ENCODE measurements around the gene GOLGA6C. TPM values are rescaled to one million over a fixed set of nuclear protein-coding genes. Genes with fewer than 3 reads are reported as not detected.

Gene GOLGA6C
- total RNA-seq, 1 donor from 2014 or later, result not detected

GRCh38 chr15:75230016-75230343 lies 28.2 kb upstream of the GOLGA6C start:
- Mint-ChIP-seq H3K36me3 (ENCODE audit: unreplicated experiment) (no peaks in the 10 kb centered on the region), H3K27ac (ENCODE audit: unreplicated experiment) (no peak overlapping the region), H3K9me3 (ENCODE audit: unreplicated experiment) (peaks cover 3% of the 10 kb centered on the region), H3K4me3 (ENCODE audit: unreplicated experiment) (no peak overlapping the region), H3K27me3 (ENCODE audit: unreplicated experiment) (peaks cover 15% of the 10 kb centered on the region), H3K4me1 (ENCODE audit: low read depth, unreplicated experiment) (no peaks in the 10 kb centered on the region)
- TF ChIP-seq CTCF (IDR thresholded peaks at IDR 0.05; ENCODE audit: partially characterized antibody, unreplicated experiment), result no peak
- DNase-seq, result peak; percentile 12

- H3K4me3 Mint-ChIP-seq (ENCODE audit: unreplicated experiment), result no peak overlapping the region
- no peaks in the 10 kb centered on the region for H3K4me1 Mint-ChIP-seq (ENCODE audit: low read depth, unreplicated experiment)
- DNase-seq, result peak; percentile 24
- H3K27me3 Mint-ChIP-seq (ENCODE audit: unreplicated experiment), result peaks cover 15% of the 10 kb centered on the region
- no peaks in the 10 kb centered on the region for H3K36me3 Mint-ChIP-seq (ENCODE audit: unreplicated experiment)
- peaks cover 3% of the 10 kb centered on the region for H3K9me3 Mint-ChIP-seq (ENCODE audit: unreplicated experiment)
- TF ChIP-seq CTCF (IDR thresholded peaks at IDR 0.05; ENCODE audit: partially characterized antibody, unreplicated experiment), result no peak
- no peak overlapping the region for H3K27ac Mint-ChIP-seq (ENCODE audit: unreplicated experiment)
Observed at GRCh38 chr15:75230551-75231371, 27.4 kb upstream of the GOLGA6C start.

- Mint-ChIP-seq H3K4me3 (ENCODE audit: unreplicated experiment) (no peak overlapping the region), H3K9me3 (ENCODE audit: unreplicated experiment) (peaks cover 3% of the 10 kb centered on the region), H3K4me1 (ENCODE audit: low read depth, unreplicated experiment) (no peaks in the 10 kb centered on the region), H3K36me3 (ENCODE audit: unreplicated experiment) (no peaks in the 10 kb centered on the region), H3K27ac (ENCODE audit: unreplicated experiment) (no peak overlapping the region), H3K27me3 (ENCODE audit: unreplicated experiment) (peaks cover 17% of the 10 kb centered on the region)
- TF ChIP-seq CTCF (IDR thresholded peaks at IDR 0.05; ENCODE audit: partially characterized antibody, unreplicated experiment), result no peak
- DNase-seq, result peak; percentile 2
Observed at GRCh38 chr15:75231836-75232235, 26.3 kb upstream of the GOLGA6C start.

GRCh38 chr15:75232252-75232813 lies 25.8 kb upstream of the GOLGA6C start:
- peak; percentile 1 for DNase-seq
- Mint-ChIP-seq H3K27ac (ENCODE audit: unreplicated experiment) (no peak overlapping the region), H3K27me3 (ENCODE audit: unreplicated experiment) (peaks cover 17% of the 10 kb centered on the region)

More at GRCh38 chr15:75232252-75232813, 25.8 kb upstream of the GOLGA6C start:
- Mint-ChIP-seq H3K4me3 (ENCODE audit: unreplicated experiment) (no peak overlapping the region), H3K36me3 (ENCODE audit: unreplicated experiment) (no peaks in the 10 kb centered on the region), H3K9me3 (ENCODE audit: unreplicated experiment) (peaks cover 3% of the 10 kb centered on the region), H3K4me1 (ENCODE audit: low read depth, unreplicated experiment) (no peaks in the 10 kb centered on the region)
- no peak for TF ChIP-seq CTCF (IDR thresholded peaks at IDR 0.05; ENCODE audit: partially characterized antibody, unreplicated experiment)

All from glutamatergic neuron (in vitro differentiated cells).